ENCODE measurements around the gene SHE.

DNA sequence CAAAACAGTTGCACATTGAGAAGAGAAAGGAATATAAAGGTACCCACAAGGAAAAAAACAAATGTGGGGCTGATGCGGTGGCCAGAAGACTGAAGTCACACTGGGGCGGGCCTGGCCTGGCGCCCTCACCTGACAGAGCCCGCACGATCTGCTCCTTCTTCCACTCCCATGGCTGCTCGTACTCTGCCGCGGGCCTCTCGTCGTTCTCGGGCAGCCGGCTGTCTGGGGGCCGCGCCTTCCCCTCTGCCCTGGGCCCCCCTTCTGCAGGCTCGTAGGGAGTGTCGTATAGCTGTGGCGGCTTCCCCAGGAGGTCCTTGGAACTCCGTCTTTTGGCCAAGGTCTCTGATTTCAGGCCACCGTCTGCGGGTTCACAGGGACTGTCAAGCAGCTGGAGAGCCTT lies 13.3 kb downstream of the SHE start:
- TF ChIP-seq, protein P1, sequence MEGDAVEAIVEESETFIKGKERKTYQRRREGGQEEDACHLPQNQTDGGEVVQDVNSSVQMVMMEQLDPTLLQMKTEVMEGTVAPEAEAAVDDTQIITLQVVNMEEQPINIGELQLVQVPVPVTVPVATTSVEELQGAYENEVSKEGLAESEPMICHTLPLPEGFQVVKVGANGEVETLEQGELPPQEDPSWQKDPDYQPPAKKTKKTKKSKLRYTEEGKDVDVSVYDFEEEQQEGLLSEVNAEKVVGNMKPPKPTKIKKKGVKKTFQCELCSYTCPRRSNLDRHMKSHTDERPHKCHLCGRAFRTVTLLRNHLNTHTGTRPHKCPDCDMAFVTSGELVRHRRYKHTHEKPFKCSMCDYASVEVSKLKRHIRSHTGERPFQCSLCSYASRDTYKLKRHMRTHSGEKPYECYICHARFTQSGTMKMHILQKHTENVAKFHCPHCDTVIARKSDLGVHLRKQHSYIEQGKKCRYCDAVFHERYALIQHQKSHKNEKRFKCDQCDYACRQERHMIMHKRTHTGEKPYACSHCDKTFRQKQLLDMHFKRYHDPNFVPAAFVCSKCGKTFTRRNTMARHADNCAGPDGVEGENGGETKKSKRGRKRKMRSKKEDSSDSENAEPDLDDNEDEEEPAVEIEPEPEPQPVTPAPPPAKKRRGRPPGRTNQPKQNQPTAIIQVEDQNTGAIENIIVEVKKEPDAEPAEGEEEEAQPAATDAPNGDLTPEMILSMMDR (IDR thresholded peaks at IDR 0.05): no peak
- no peak for TF ChIP-seq FOXP4 (CRISPR knock-in tag; IDR thresholded peaks at IDR 0.05)
- TF ChIP-seq NFYB (CRISPR knock-in tag; conservative IDR thresholded peaks at IDR 0.05; ENCODE audit: low read depth): no peak
- TF ChIP-seq NFATC4 (CRISPR knock-in tag; IDR thresholded peaks at IDR 0.05): no peak
- TF ChIP-seq EMX1 (CRISPR knock-in tag; IDR thresholded peaks at IDR 0.05): no peak
- no peak for TF ChIP-seq MXD4 (CRISPR knock-in tag; IDR thresholded peaks at IDR 0.05; ENCODE audit: borderline replicate concordance)
- no peak for TF ChIP-seq CREM (CRISPR knock-in tag; IDR thresholded peaks at IDR 0.05)
- no peak for TF ChIP-seq KAT7 (CRISPR knock-in tag; IDR thresholded peaks at IDR 0.05; ENCODE audit: borderline replicate concordance)
- TF ChIP-seq ERG (CRISPR knock-in tag; IDR thresholded peaks at IDR 0.05): no peak
